Measurements from ENCODE around the gene HORMAD2.

Gene HORMAD2

GRCh38 chr22:30113494-30113893, 33.2 kb downstream of the HORMAD2 start:
- no peak for FAIRE-seq

- peak; percentile 63 for FAIRE-seq
These were observed 34.1 kb downstream of the HORMAD2 start for GRCh38 chr22:30114361-30114760.

DNA sequence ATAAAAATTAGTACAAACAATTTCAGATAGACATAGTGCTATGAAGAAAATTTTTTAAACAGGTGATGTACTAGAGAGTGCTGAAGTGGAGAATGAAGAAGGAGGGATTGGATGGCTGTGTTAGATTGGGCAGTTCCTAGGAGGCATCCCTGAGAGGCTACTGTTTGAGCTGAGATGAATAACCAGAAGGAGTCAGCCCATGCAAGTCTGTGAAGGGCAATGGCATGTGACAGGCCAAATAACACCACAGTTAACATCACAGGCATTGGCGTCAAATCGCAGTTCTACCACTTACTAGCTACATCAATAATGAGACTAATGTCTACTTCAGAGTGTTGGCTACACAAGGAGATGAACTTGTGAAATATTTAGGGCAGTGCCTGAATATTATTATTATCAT, 35.4 kb downstream of the HORMAD2 start:
- FAIRE-seq, result no peak

GRCh38 chr22:30116362-30117117, 36.3 kb downstream of the HORMAD2 start:
- peak; percentile 34 for FAIRE-seq

GRCh38 chr22:30117256-30117655, 37.0 kb downstream of the HORMAD2 start:
- FAIRE-seq, result peak; percentile 23

- no peak for FAIRE-seq
These were observed 38.0 kb downstream of the HORMAD2 start for GRCh38 chr22:30118291-30118690.

DNA sequence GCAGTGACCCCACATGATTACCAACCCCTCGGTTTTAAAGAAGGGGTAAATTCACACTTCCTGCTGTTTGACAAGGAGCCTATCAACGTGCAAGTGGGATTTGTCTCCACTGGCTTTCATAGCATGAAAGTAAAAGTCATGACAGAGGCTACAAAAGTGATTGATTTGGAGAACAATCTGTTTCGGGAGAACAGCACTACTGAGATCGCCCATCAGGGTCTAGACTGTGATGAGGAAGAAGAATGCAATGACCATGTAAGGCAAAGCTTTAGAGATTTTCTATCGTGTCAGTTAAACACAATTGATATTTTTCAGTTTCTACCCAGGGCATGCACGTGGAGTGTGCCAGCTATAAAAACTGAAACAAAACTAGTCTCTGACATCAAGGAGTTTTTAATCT, 41.7 kb downstream of the HORMAD2 start:
- FAIRE-seq, result no peak

DNA sequence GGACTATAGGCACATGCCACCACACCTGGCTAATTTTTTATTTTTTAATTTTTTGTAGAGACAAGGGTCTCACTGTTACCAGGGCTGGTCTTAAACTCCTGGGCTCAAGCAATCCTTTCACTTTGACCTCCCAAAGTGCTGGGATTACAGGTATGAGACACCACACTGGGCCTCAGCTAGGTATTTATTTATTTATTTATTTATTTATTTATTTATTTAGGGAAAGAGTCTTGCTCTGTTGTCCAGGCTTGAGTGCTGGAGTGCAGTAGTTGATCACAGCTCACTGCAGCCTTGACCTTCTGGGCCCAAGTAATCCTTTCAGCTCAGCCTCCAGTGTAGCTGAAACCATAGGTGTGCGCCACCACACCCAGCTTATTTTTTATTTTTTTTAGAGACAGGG, 43.2 kb downstream of the HORMAD2 start:
- no peak for FAIRE-seq

DNA sequence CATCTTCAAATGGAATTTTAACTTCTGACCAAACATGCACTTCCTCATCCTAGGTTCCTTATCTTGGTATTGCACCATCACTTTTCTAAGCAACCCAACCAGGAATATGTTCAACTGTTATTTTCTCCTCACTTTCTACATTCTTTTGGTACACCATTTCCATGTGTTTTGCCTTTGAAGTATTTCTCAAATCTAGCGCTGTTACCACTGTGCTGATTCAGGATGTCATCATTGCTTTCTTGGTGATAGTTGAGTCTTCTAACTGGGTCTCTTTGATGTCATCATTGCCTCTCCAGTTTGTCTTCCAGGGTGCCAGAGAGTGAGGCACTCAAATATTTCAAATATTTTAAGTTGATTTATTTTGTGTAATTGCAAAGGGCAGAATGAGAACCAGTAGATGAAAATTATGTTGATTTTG, 47.5 kb downstream of the HORMAD2 start:
- FAIRE-seq, result no peak

DNA sequence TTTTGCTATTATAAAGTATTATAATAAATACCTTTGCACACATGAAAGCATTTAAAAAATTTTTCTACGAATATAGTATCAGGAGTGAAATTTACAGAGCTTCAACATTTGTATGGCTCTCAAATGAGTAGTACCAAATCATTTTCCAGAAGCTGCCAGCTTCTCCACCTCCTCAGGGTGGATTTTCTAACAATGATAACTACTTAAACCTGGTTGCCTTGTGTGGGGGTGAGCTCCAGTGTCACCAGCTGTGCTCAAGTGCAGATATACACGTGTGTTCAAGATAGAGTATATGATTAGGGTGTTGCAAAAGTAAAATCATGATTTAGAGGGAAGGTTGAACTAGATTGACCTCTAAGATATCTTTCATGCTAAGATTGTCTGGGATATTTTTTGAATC, 48.2 kb downstream of the HORMAD2 start:
- FAIRE-seq, result no peak

DNA sequence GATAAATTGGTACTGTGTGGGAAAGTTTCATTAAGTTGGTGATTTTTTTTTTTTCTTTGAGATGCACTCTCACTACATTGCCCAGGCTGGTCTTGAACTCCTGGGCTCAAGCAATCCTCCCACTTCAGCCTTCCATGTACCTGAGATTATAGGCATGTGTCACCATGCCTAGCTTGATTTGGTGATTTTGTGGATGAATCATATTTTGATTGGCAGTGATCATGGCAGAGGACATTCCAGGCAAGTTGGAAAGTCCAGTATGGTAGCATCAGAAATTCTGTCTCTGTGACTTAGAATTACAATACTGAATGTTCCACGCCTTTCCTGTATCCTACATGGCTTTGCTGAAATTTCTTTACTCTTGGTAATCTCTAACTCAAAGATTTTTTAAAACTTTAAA, 49.4 kb downstream of the HORMAD2 start:
- no peak for FAIRE-seq

GRCh38 chr22:30132290-30132996, 52.2 kb downstream of the HORMAD2 start:
- FAIRE-seq, result no peak

DNA sequence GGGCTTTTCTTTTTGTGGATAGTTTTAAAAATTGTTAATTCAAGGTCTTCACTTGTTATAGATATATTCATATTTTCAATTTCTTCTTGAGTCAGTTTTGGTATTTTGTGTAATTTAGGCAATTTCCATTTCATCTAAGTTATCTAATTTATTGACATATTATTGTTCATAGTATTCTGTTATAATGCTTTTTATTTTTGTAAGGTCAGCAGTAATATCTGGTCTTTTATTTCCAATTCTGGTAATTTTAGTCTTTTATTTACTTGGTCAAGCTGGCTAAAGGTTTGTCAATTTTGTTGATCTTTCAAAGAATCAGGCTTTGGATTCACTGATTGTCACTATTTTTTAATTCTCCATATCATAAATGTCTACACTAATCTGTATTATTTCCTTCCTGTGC, 60.1 kb downstream of the HORMAD2 start:
- FAIRE-seq, result peak; percentile 83

GRCh38 chr22:30143265-30143664, 63.0 kb downstream of the HORMAD2 start:
- FAIRE-seq, result peak; percentile 19

- FAIRE-seq, result no peak
These were observed 64.1 kb downstream of the HORMAD2 start for GRCh38 chr22:30144391-30144790.

GRCh38 chr22:30150212-30150611, 69.9 kb downstream of the HORMAD2 start:
- FAIRE-seq, result no peak

- peak; percentile 45 for FAIRE-seq
These were observed 78.0 kb downstream of the HORMAD2 start for GRCh38 chr22:30158277-30158676.

DNA sequence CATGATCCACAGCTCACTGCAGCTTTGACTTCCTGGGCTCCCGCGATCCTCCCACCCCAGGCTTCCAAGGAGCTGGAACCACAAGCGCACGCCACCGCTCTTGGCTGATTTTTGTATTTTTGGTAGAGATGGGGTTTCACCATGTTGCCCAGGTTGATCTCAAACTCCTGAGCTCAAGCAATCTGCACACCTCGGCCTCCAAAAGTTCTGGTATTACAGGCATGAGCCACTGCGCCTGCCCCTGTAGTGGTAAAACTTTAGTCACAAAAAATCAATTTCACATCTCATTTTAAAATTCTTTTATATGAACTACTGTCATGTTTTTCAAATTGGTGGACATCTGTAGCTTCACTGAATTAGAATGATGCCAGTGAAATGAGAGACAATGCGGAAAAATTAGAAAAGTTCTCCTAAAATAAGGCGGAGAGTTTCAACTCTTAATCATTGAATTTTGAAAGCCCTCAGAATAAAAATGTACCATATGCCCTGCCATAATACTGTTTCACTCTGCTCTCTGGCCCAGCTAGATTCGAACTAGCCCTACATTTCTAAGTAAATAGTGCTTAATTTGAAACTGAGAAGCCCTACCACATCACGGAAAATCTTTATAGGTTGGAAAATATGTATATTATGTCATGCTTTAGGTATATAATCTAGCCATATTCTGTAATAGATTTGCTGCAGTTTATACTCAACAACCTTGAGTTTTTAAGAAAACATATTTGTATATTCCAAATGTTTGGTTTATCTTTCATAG, 78.7 kb downstream of the HORMAD2 start:
- peak; percentile 44 for FAIRE-seq

DNA sequence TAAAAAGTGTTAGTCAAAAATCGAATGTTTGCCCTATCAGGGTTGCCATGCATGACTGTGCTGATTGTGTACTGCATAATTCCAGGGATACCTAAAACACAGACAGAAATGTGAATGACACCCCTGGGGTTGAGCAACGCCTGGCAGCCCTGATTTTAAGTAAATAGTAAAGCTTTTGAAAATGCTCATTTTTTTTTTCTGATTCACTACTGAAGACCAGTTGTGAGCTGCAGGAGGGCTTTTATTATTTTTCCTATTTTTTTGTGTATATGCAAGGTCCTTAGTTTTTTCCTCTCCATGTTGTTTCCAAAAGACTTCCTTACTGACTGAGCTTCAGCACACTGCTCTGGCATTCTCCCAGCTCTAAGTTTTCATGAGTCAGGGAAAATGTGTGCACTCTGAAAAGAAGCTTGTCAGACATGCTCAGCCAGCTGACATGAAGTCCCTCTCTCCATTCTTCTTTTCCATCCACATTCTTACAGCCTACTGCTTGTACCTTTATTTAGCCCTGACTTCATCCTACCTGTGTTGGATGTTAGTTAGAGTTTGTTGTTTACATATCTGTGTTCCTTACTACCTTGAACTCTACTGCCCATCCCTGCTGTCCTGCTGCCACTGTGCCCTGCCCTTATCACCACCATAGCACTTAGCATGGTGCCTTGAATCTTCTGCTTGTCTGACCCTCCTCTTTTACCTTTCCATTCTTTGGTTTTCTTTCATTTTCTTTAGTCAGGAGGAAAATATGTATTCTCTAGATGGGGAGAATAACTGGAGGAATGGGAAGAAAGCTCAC, 79.5 kb downstream of the HORMAD2 start:
- FAIRE-seq, result peak; percentile 40

DNA sequence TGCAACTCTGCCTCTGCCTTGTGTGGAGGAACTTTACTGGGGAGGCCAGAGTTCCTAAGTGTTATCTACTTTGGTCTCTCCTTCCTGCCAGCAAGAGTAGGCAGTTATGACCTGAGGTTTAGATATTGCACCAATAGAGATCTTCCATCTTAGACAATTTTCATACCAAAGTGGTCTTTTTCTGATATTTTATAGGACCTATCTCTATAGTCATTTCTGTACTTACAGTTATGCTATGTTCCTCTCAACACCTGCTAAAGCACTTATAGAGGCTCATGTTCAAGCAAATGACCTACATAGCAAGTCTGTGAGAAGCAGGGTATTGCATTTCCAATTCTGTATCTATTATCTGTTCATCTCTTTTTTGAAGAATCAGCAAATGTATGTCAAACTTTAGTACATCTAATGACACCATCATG, 80.8 kb downstream of the HORMAD2 start:
- FAIRE-seq, result no peak

DNA sequence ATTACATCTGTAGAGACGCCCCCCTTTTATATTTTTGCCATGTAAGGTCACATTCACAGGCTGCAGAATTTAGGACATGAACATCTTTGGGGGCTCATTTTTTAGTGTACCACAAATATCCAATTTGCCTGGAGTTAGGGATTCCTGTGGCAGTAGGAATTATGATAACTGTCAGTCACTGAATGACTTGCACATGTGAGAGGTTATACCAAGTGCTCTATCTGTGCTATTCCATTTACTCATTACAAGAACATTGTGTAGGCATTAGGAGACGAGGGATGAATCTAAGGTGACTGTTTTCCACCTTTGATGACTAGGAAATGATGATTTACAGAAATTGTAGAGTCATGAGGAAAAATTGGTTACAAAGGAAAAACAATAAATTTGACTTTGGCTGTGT, 87.0 kb downstream of the HORMAD2 start:
- no peak for FAIRE-seq

DNA sequence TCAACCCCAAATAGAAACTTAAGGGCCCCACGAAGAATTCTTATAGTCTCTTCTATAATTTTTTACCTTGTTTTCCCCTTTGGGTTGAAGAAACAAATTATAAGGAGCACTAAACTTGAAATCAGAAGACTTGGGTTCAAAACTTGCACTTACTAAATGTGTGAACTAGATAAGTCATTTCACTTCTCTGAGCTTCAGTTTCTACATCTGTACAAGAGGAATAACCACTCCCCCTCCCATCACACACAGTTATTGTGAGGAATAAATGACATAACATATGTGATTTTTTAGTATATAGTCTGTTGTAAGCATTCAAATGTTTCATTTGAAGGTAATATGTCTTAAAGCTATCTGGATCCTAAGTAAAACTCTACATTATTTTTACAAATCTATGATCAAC, 87.5 kb downstream of the HORMAD2 start:
- FAIRE-seq, result no peak

GRCh38 chr22:30169002-30169401, 88.7 kb downstream of the HORMAD2 start:
- no peak for FAIRE-seq
